Astrocyte of the hippocampus (primary cell): ENCODE measurements around the gene ONECUT1.

Experiments used
- DNase-seq: peaks from one replicate; pipeline ENCODE4 v3.0.0; 2011; ENCODE audit warnings: low read depth, low spot score

The ONECUT1 gene

GRCh38 chr15:52783929-52784798 lies 6.0 kb downstream of the ONECUT1 start:
- peak; percentile 42 for DNase-seq

DNA sequence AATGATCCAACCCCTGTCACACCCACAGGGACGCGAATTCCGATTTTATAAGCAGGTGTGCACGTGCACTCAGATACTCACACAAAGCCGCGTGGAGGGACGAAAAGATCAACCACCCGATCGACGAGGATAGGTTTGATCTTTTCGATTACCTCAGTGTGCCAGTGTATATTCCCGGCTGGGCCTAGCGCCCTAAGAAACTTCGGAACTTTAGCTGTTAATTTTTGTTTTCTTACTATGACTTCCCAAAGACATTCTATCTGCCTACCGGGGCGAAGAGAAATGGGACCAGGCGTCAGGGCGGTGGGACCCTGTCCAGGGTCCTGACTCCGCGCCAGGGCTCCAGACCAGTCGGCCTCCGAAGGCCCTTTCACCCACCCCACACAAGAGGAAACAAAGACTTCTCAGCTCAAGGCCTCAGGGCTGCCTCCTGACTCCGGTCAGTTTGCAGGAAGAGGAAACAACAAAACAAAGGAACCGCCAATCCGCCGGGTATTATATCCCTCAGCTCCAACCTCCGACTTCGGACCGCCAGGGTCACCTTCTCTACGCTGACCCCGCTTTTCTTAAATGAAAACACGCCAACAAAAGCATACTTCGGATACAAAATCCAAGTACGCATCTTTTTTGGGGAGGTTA lies 6.8 kb downstream of the ONECUT1 start:
- DNase-seq: peak; percentile 58

DNA sequence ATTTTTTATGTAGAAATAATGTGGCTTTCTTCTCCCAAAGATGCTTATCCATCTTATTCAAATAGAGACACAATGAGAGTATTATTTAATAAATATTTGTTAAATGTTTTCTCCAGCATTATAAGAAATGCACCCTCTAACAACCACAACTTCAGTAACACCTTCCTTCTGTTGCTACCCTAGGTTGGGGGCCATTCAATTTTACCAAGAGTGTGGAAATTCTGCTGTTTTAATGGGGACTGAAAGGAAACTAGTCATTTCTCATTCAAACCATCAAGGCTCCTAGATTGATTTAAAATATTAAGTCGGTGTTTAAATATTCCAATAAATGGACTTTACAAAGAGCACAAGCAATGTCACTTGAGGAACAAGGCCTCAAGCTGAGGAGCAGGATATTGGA lies 7.6 kb downstream of the ONECUT1 start:
- no peak for DNase-seq

DNA sequence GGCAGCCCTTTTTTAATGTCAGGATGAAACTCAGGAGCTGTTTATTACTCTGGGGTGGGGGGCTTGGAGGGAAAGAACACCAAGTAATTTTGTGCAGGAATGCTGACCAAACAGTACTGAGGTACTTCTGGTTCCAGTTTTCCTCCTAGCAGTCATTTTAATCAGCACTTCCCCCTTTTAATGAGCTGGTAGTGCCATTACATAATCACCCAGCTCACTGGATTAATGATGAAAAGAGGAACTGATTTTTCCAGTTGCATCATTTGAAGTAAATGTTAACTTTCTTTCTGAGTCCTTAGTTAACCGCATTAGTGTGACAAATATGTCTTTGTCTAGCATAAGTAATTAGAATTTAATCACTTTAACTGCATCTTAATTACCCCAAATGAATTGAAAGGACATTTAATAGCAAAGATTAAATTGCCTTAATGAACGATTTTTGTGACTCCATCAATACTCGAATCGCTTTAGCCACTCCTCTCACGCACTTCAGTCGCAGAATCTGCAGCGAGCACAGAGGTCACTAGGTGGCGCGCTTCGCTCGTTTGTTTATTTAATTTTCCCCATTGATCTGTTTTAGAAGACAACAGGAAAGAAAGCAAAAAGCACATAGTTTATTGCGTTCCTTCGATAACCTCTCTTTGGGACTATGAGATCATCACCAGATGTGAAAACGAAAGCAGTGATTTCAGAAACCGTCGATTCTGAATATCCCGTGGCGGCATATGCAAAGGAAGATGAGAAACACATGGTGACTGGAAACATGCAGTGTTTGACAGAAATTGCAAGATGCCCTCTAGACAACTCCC lies 9.8 kb downstream of the ONECUT1 start:
- DNase-seq: peak; percentile 74

DNA sequence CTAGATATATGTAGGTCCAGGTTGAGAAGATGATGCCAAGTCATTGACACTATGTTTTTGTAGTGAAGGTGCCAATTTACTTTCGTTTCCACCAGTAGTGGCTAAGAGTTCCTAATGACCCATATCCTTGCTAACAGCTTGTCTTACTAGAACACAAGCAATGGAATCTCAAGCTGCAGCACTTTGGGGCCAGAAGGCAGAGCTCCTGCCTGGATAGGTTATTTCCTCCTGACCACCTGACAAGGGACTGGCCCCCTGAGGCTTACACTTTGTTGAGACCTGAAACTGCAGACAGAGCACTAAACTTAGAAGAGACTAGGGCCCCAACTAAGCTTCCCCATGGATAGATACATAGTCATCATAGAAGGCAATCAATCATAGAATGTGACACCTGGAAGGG lies 11.7 kb downstream of the ONECUT1 start:
- no peak for DNase-seq

GRCh38 chr15:52772766-52773165 lies 17.4 kb downstream of the ONECUT1 start:
- DNase-seq: no peak

DNA sequence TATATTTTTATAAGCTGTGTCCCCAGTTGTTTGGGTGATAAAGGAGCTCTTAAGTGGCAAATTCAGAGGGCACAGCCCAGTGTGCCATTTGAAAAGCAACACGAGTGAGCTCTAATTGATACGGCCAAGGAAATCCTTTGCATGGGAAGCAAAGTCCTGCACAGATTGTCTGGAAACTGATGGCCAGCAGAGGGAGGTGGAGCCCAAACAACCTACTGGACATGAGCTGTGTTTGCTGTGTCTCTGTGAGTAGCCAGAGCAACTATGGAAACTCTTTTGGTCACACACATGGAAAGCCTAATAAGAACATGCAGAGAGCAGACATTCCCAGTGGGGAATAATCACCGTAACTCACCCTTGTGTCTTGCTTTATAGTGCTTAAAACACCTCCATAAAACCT lies 24.4 kb downstream of the ONECUT1 start:
- no peak for DNase-seq

- no peak for DNase-seq
Observed at GRCh38 chr15:52764731-52765130, 25.4 kb downstream of the ONECUT1 start.

- no peak for DNase-seq
Observed at GRCh38 chr15:52762621-52763020, 27.5 kb downstream of the ONECUT1 start.

DNA sequence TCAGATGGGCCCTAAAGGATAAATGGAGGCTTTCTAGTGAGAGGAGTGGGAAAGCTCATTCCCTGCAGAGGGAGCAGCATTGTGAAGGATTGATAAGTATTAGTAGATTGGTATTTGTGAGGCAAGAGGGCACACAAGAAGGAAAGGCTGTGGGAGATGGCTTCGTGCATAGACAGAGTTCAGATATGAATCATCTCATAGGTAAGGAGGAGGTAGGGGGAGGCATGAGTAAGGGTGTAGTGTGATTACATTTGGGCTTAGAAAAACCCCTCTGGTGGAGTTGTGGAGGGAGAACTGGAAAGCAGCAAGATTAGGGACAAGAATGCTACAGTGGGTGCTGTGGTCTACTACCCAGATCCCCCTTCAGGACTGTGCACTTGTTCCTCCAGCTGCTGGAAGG lies 29.6 kb downstream of the ONECUT1 start:
- no peak for DNase-seq

GRCh38 chr15:52759969-52760368 lies 30.2 kb downstream of the ONECUT1 start:
- DNase-seq: no peak

DNA sequence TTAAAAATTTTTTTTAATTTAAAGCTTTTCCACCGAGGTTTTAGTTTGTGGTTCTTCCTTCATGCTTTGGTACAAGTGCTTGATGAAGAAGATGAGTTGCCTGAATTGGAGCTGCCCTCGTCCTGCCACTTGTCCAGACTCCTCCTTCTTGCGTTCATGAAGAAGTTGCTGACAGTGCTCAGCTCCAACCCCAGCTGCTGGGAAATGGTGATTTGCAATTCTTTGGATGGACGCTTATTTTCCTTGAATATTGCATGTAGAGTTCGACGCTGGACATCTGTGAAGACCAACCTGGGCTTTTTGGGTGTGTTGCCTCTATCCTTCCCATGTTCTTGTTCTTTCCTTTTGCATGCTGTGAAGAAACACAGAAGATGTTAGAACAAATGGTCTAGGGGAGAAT lies 32.6 kb downstream of the ONECUT1 start:
- no peak for DNase-seq

- no peak for DNase-seq
Observed at GRCh38 chr15:52751522-52751921, 38.6 kb downstream of the ONECUT1 start.

- no peak for DNase-seq
Observed at GRCh38 chr15:52749258-52749657, 40.9 kb downstream of the ONECUT1 start.

- no peak for DNase-seq
Observed at GRCh38 chr15:52746162-52746757, 43.9 kb downstream of the ONECUT1 start.

DNA sequence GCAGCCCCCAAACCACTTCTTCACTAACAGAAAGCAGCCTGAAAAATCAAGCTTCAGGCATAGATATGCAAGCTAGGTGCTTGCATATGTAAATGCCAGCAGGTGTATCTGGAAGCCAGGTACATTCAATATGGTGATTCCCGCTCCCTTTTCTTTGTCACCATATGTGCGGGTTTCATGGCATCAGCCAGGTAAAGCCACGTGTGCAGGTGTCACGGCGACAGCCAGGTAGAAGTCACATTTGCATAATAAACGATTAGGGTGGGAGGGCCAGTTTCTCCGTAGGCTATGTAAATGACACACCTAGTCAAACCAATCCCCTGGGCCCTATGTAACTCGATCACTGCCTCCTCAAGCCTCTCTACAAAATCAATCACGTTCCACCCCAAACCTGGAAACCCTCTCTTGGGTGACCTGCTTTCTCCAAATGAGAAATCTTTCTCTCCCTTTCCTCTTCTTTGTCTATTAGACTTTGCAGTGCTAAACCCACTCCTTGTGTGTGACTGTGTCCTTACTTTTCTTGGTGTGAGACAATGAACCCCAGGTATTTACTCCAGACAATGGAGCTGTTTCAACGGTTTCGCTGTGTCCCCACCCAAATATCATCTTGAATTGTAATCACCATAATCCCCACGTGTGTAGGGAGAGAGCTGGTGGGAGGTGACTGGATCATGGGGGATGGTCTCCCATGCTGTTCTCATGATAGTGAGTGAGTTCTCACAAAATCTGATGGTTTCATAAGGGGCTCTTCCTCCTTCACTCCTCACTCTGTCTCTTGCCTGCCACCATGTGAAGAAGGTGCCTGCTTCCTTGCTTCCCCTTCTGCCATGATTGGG lies 44.6 kb downstream of the ONECUT1 start:
- DNase-seq: no peak

DNA sequence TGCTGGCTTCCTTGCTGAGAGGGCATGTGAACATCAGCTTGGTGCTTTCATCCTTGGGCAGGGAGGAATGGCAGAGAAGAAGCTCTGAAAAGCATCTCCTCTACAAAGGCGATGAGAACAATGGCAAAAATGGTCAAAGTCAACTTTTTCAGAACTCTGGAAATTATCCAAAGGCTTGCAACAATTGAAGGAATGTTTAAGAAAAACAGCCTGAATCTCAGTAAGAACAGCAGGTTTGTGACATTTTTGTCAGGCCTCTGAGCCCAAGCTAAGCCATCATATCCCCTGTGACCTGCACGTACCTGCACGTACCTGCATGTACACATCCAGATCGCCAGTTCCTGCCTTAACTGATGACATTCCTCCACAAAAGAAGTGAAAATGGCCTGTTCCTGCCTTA lies 51.8 kb downstream of the ONECUT1 start:
- no peak for DNase-seq

GRCh38 chr15:52737720-52738119 lies 52.4 kb downstream of the ONECUT1 start:
- no peak for DNase-seq

- DNase-seq: peak; percentile 88
Observed at GRCh38 chr15:52735231-52736089, 54.7 kb downstream of the ONECUT1 start.

GRCh38 chr15:52734329-52734728 lies 55.8 kb downstream of the ONECUT1 start:
- no peak for DNase-seq
